ENCODE data around the gene ATP10D.

DNA sequence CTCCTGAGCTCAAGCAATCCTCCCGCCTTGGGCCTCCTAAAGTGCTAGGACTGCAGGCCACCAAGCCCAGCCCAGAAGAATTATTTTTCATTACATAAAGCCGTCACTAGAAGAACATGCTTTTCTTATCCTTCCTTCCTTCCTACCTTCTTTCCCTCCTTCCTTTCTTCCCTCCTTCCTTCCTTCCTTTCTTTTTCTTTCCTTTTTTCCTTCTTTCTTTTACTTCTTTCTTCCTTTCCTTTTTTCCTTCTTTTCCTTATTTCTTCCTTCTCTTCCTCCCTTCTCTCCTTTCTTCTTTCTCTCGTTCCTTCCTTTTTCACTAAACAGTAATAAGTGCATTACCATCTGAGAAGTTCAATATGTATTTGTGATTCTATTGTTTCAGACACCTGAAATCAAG, 121.4 kb downstream of the ATP10D start:
- TF ChIP-seq POLR2A (IDR thresholded peaks at IDR 0.05; ENCODE audit: low read length) (no peak), GATA1 (IDR thresholded peaks at IDR 0.05; ENCODE audit: low read depth, low read length) (no peak)

Data from erythroblast (primary cell).